Pons (tissue), 1 donor: ENCODE data around the gene TBC1D22A.

ENCODE experiments used
- DNase-seq: peaks from one replicate; pipeline ENCODE4 v3.0.0-alpha.2; 2016; ENCODE audit warnings: low spot score

Gene TBC1D22A

DNA sequence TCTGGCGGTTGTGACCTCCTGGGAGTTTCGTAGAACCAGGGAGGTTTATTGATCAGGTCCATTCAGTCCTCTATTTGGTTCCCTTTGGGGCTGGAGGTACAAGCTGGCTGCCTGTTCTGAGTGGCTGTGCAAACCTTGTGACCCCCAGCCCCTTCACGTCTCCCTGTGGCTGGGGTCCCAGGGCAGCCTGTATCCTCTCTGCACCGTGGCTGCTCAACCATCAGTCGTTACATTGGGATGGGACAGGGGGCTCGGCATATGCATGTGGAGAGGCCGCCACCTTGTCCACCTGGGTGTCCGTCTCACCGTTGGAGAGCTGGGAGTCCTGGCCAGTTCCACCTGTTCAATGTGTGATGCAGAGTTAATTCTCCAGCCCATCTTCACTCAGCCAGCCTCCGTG, 195.7 kb downstream of the TBC1D22A start:
- no peak for DNase-seq

DNA sequence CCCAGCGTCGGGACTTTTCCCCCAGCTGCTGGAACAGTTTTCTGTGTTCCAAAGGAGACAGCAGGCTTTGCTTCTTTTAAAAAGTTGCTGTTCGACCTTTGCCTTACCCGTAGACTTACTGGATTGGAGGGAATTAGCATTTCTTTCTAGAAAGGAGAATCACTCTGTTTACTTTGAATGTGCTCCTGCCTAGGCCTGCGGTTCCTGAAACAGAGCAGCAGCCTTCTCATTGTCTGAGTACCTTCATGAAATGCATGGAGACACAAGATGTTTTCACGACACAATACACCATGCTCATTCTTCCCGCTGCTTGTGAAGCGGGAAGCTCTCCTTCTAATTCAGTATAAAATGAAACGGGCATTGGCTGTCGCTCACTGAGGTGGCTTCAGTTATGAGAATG, 196.2 kb downstream of the TBC1D22A start:
- no peak for DNase-seq

DNA sequence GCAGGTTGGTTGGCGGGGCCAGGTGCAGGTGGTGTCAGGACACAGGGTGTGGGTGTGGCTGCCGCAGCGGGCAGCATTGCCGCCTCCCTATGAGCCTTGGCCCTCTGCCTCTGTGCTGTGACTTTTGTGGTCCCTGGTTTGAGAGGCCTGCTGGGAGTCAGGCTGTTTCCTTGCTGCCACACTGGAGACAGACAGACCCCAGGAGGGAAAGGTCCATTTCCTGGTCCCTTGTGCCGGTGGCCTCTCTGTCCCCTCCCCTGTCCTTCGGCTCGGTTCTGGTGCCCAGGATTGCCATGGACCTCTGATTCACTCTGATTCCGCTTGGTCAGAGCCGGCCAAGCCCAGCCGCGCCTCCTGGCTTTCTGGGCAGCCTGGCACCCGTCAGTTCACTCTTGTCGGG, 196.9 kb downstream of the TBC1D22A start:
- no peak for DNase-seq

DNA sequence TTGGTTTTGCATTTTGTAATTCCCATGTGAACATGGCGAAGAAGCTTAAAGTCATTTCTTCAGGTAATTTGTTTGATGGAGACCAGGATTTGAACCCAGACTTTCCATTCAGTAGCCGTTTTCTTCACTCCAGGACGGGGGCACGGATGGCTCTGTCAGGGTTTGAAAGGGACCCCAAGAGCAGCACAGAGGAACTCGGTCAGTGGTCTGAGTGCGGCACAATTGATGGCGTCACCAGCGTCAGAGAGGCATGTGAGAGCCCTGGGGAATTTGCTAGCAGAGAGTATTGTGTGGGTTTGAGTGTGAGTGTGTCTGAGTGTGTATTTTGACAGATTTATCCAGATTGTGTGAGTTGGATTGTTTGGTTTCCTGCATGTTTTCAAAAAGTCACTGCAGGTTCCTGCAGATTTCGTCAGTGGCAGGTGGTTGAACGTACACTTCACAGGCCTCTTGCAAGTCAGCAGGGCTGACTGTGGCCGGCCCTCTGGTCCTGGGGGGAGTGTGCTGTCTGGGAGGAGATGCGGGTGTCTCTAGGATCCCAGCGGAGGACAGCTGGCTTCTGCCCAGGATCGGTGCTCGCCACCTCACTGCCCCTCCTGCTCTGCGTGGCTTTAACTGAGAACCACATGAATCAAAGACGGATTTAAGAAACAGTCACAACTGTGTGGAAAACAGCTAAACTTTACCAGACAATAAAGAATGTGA, 199.3 kb downstream of the TBC1D22A start:
- no peak for DNase-seq

DNA sequence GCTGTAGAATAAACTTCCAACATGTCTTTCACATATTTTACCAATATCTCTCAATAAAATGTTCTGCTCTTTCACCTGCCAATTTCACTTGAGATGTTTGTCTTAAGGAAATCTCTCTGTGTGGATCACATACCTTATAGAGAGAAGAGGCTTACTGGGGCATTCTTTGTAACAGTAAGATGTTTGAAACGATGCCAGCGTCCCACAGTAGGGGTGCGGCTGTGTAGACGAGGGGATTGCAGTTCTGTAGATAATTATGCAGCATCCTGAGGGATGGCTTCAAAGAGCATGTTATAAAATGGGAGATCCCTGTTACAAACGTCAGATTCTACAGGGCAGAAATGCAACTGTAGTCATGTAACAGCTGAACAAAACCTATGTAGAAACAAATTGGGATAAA, 200.0 kb downstream of the TBC1D22A start:
- DNase-seq = no peak

DNA sequence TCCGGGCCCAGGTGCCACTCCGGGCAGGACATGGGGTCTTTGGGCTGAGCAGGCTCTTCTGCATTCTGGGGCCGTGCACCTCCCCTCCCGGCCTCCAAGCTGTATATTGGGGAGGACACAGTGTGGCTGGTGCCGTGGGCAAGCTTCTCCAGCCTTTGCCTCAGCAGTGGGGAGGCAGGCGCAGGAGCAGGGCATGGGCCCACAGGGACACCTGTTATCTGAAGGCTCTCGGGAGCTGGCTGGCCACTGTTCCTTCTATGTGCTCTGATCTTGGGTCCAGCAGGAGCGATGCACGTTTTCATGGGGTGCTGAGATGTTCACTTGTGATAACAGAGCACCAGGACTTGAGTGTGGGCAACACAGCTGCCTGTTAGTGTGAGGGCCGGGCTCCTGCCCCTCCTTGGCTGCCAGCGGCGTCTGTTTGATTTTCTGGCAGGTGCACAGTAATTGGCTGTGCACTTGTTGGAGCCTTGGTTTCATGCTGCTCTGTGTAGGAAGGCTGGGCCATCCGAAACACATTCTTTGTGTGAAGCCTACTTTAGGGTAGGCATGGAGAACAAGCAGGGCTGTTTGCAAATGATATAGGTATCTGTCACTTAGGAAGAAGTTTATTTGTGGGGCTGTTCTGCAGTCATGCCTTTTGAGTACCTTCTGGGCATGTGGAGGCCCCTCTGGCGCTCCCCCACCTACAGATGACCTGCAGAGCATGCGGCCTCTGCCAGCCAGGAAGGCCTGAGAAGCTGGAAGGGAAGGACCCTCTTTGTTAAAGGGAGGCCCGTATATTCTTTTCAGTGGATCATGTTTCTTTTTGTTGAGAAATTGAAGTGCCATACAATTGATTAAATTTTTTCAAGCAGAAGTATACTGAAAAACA, 201.5 kb downstream of the TBC1D22A start:
- DNase-seq = no peak

DNA sequence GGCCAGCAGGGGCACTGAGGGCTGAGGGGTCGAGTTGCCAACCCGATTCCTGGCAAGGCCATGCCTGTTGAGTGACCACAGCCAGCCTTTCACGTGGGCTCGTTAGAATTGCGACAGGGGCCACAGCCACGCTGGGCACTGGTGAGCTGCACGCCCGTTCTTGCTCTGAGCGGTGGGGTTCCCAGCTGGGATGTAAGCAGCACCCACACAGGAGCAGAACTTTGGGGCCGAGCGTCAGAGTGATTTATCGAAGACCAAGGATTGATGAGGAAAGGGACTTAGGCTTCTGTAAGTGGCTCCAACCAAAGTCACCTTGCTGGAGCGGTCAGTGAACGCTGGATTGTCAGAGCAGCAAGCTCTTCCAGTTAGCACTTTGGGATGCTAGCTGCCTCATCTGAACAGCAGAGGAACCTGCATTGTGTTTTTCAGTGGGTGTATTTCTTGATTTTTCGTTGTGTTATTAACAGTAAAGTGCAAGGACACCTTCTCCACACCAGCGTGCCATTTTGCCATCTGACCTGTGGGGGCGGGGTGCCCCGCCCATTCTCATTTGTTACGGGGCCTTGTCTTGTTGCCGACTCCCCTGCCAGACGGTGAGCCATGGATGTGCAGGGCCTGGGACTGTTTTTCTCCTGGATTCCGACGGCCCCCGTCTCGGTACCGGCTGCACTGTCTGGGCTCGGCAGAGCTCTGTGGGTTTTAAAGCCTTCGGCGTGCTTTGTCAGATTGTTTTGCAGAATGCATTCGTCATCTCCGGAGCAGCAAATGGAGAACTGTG, 202.5 kb downstream of the TBC1D22A start:
- no peak for DNase-seq

DNA sequence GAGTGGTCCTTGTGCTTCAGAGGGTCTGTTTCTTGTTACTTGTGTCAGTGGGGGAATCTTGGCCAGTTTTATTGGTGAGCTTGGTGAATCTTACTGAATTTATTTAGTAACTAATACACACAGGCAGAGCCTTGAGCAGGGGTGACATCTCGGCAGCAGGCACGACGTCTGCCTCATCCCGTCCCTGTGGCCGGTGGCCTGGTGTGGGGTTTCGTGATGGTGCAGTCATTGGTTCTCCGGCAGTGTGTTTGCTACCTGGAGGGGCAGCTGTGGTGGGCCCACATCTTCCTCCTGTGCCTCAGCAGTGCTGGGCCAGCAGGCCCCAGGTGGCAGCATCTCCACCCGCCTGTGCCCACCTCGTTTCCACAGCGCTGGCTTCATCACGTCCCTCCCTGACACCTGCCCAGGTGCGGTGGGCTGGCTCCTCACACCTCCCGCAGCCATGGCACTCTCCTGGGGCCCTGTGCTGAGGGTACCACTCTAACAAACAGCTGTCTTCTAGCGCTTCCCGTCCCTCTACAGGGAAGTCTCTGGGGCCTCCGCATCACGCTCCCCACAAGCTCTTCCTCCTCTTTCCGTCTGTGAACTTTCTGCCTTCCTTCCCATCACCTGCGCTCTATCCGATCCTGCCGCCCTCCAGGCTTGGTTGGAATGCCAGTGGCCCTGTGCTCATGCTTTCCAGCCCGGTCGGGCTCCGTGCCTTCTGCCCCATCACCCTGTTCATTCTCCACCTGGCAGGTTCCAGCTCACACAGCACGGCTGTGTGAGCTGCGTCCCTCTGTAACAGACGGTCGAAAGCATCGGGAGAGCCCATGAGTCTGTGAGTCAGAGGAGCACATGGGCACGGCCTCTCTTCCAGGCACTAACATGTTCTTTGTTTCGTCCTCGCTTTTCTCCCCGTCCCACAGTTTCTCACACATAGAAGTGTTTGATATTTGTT, 203.4 kb downstream of the TBC1D22A start:
- DNase-seq = peak; percentile 34

DNA sequence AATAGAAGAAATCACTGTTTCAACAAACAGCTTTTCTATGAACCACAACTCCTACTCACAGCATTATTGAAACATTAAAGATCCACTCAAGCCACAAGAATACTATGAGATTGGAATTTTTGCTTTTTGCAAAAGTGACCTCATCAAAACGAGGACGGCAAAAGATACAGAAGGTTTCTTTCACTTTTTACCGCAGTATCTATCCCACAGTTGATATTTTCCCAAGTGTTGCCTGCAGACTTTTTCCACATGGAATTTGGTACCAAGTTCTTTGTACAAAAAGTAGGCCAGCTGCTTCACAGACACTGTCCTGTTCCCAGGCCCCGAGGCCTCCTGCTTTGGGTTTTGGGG, 204.0 kb downstream of the TBC1D22A start:
- no peak for DNase-seq

DNA sequence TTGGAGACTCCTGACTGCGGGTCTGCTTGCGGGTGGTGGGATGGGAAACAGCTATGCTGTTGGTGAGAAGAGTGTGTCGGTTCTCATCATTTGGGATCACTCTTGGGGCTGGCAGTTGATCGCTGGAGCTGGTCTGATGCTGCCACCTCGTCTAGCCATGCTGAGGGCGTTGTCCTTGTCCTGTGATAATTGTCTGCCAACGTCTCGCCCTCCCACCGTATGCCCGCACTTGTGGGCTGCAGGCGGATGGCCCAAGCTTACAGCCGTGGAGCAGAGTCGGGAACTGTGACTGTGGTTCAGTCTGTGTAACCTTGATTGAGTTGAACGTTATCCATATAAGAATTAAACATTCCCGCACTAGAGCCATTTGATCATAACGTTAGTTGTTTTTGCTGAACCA, 204.4 kb downstream of the TBC1D22A start:
- no peak for DNase-seq

DNA sequence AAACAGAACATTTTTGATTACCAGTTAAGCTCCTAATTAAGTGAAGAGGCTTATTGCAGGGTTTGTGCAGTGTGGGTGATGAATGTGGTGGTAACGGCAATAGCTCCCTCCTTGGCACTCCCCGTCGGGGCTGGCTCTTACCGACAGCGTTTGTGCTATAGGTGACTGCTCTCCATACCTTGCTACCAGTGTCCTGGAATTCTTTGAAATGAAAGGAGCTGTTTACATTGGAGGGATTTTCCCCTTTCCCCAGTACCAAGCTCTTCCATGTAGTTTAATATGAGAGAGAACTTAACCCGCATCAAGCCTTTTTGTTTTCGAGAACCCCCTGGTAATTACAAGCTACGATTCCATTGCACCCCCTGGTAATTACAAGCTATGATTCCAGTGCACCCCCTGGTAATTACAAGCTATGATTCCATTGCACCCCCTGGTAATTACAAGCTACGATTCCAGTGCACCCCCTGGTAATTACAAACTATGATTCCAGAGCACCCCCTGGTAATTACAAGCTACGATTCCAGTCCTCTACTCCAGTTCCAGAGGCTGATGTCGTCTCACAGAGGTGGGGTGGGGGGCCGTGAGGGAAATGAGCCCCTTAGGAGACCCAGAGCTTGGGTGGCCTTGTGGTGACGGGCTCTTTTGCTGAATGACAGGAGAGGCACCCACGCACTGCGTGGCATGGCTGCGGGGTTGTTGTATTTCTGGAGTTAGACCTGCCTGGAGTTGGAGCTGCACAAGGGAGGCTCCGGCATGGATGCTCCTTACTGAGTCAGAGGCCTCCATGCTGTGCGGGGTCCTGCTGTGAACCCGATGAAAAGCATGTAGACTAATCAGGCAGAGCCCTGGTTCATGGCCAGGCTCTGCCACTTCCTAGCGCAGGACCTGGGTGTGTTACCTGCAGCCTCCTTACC, 205.3 kb downstream of the TBC1D22A start:
- DNase-seq = no peak

DNA sequence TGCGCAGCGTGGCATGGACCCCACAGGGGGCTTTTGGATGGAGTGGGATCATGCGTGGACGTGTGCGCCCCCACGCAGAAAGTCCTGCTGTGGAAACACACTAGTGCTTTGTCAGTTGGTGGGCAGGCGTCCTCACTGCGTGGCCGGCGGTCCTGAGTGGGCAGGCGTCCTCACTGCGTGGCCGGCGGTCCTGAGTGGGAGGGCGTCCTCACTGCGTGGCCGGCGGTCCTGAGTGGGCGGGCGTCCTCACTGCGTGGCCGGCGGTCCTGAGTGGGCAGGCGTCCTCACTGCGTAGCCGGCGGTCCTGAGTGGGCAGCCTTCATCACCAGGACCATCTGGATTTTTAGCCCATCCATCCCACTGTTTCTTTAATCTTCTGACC, 205.9 kb downstream of the TBC1D22A start:
- no peak for DNase-seq

DNA sequence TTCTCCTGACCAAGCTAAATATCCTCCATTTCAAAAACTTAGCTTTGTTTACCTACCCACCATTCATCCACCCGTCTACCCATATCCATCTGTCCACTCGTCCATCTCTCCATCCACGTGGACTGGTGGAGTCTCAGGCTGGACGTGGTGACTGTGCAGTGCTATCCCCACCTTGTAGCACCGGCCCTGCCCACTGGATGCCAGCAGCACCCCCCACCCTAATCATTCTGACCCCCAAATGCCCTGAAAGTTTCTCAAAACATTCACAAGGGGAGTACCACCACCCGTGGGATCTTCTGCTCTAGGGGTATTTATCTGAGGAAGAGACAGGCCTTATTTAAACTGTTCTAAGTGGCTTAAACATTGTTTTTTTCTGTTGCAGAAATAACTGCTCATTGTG, 206.4 kb downstream of the TBC1D22A start:
- DNase-seq = no peak

DNA sequence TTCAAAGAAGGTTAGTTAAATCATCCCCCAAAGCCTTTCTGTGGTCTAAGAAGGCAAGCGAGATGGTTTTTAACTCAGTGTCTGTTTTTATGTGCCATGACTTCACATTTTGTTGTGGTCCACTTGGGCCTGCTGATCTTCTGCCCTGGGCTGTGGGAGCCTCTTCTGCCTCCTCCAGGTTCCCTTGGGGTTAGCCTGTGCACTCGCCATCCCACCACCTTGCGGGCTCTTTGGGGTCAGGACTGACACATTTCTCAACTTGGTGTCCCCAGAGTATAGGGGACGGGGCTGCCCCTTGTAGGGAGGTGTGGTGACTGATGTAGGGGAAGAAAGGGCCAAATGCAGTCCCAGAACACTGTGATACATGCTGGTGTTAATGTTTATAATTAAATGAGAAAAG, 207.0 kb downstream of the TBC1D22A start:
- no peak for DNase-seq

DNA sequence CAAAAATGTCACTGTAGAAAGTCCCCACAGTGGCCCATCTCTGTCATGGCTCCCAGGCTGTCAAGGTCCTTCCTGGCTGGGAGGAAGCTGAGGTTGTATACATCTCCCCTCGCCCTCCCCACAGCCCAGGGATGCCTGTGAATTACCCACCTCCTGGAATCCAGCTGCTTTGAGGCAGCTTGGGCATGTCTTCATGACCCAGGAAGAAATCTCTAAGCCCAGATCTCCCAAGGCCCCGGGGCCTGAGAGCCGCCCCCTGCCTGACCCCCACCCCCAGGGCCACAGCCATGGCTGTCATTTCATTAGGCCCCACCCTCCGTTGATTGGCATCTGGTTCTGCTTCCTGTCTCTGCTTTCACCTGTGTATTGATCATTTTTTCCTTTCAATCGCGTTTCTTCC, 207.5 kb downstream of the TBC1D22A start:
- DNase-seq = no peak

DNA sequence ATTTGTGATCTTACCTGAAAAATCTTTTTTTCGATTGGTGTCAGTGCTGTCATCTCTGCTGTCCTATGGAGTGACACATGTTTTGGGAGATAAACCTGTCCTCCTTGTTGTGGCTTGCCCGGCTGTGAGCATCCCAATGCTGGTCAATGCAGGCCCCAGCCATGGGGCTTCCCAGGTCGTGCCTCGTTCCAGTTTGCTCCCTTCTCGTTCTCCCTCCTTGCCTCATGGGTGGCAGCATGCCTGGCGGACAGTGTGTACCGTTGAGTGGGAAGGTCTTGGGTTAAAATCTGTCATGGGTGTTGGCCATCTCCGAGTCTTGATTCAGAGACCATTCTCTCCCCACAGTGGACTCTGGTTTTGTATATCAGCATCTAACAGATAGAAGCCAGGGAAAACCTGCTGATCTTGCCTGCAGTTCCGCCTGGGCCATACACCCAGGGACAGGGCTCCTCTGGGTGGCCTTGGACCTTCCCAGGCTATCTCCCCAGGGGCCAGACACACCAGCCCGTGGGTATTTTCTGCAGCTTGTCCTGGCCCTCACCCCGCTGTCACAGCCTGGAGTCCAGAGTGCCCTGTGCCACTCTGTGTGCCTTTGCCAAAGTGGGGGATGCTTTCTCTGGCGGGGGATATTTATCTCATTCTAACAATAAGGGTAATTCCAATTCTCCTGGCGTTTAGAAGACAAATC, 208.1 kb downstream of the TBC1D22A start:
- DNase-seq = no peak

DNA sequence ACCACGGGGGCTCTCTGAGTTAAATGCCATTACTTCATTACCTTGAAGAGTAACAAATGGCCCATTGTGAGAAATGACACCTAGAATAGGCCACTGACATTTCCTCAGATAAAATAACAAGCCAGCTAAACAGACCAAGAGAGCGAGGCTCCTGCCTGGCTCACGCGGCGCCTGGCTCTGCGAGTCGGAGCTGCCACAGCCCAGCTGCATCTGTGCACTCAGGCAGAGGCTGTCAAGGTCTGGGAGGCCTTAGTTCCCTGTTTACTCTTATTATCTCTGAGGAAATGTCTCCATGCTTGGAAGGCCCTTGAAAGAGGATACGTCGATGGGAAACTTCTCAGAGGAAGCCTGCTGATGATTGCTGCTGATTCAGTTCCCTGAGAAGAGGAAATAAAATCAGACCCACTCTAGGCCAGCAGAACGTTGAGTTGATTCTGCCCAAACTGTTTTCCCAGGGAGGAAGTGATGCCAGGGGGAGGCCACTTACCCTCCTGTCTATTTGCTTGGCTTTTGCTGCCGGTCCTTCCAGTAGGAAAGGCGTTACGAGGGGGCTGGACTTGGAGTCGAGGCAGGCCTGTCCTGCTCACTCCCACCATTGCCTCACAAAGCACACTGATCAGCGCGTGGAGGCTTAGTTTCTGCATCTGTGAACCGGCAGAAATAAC, 208.8 kb downstream of the TBC1D22A start:
- peak; percentile 77 for DNase-seq

DNA sequence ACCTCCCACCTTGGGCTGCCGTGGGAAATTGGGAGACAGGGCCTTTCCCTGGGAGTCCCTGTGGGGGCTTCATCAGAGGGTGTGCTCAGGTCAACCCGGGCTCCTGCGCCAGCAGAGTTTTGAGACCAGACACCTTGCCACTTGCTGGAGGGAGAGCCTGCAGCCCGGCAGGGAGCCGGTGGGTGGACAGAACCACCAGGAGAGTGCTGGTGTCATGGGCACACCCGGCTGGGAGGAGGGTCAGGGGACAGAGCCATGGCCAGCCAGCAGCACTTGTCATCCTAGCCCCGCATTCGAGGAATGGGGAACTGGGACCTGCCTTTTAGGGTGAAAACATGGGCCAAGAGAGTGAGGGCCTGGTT, 209.3 kb downstream of the TBC1D22A start:
- DNase-seq = no peak

DNA sequence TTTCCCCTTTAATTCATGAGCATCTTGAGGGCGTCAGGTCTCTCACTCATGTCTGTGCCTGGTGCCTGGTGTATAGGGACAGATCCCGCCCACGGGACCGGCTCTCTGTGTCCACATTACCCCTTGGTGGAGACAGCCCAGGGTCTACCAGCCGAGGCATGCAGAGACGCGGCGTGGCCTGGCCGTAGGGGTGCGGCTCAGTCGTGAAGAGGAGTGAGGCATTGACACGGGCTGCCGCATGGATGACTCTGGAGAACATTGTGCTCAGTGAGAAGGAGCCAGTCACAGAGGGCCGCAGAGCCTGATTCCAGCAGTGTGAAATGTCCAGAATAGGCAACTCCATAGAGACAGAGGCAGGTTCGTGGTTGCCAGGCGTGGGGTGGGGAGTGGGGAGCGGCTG, 209.8 kb downstream of the TBC1D22A start:
- no peak for DNase-seq
